ENCODE data around the gene ATXN1.

- TF ChIP-seq GATA2 (IDR thresholded peaks at IDR 0.05; ENCODE audit: low read depth, low read length) (no peak), GATA3 (IDR thresholded peaks at IDR 0.05; ENCODE audit: low read depth, low read length) (no peak)
Measured at GRCh38 chr6:16725145-16725864, 36.0 kb downstream of the ATXN1 start.
